ENCODE measurements around the gene CRADD.

- TF ChIP-seq, protein P1, sequence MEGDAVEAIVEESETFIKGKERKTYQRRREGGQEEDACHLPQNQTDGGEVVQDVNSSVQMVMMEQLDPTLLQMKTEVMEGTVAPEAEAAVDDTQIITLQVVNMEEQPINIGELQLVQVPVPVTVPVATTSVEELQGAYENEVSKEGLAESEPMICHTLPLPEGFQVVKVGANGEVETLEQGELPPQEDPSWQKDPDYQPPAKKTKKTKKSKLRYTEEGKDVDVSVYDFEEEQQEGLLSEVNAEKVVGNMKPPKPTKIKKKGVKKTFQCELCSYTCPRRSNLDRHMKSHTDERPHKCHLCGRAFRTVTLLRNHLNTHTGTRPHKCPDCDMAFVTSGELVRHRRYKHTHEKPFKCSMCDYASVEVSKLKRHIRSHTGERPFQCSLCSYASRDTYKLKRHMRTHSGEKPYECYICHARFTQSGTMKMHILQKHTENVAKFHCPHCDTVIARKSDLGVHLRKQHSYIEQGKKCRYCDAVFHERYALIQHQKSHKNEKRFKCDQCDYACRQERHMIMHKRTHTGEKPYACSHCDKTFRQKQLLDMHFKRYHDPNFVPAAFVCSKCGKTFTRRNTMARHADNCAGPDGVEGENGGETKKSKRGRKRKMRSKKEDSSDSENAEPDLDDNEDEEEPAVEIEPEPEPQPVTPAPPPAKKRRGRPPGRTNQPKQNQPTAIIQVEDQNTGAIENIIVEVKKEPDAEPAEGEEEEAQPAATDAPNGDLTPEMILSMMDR (IDR thresholded peaks at IDR 0.05): no peak
- TF ChIP-seq POLR2AphosphoS5 (IDR thresholded peaks at IDR 0.05): no peak
Measured at GRCh38 chr12:93638954-93639353, 38.2 kb upstream of the CRADD start.
